ENCODE measurements around the gene KCNQ2.

The KCNQ2 gene

DNA sequence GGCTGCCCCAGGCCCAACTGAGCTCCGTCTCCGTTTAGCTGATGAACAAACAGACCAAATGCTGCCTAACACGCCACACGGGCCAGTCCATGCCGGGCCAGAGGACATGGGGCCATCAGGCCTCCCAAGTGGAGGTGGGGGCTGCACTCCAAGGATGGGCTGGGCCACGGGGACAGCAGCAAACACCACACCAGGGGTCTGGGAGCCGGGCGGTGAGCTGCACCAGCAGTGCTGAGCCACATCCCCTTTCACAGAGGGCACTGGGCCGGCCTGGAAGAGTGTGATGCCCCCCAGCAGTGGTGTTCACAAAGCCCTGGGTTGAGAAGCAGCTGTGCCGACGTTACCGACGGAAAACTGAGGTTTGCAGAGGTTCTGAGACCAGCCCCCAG is 2.7 kb downstream of the KCNQ2 start:
- Histone ChIP-seq H3K4me2 (ENCODE audit: insufficient read depth, low read length) (no peak overlapping the region), H2AFZ (ENCODE audit: low read depth, low read length) (no peak overlapping the region), H3K27me3 (ENCODE audit: insufficient read depth, low read length, poor library complexity) (no peaks in the 10 kb centered on the region), H3K4me3 (ENCODE audit: low read depth in 1 of 2, low read length in 2 of 2) (no peak overlapping the region), H3K36me3 (ENCODE audit: insufficient read depth, low read length) (no peaks in the 10 kb centered on the region), H3K27ac (ENCODE audit: low read length) (no peak overlapping the region), H4K20me1 (ENCODE audit: insufficient read depth, low read length) (peaks cover 18% of the 10 kb centered on the region), H3K9ac (ENCODE audit: low read depth, low read length) (no peak overlapping the region), H3K4me1 (ENCODE audit: insufficient read depth, low read length) (no peaks in the 10 kb centered on the region), H3K79me2 (ENCODE audit: insufficient read depth, low read length) (no peaks in the 10 kb centered on the region), H3K9me3 (ENCODE audit: insufficient read depth, low read length, severe bottlenecking) (no peaks in the 10 kb centered on the region)
- ATAC-seq (ENCODE audit: insufficient read depth, low read depth) = no peak
- TF ChIP-seq CTCF (IDR thresholded peaks at IDR 0.05; ENCODE audit: borderline replicate concordance, extremely low read depth, low read length, poor library complexity, severe bottlenecking) (no peak), EZH2 (IDR thresholded peaks at IDR 0.05; ENCODE audit: borderline replicate concordance, low read depth, low read length, severe bottlenecking) (no peak)
- DNase-seq = no peak

DNA sequence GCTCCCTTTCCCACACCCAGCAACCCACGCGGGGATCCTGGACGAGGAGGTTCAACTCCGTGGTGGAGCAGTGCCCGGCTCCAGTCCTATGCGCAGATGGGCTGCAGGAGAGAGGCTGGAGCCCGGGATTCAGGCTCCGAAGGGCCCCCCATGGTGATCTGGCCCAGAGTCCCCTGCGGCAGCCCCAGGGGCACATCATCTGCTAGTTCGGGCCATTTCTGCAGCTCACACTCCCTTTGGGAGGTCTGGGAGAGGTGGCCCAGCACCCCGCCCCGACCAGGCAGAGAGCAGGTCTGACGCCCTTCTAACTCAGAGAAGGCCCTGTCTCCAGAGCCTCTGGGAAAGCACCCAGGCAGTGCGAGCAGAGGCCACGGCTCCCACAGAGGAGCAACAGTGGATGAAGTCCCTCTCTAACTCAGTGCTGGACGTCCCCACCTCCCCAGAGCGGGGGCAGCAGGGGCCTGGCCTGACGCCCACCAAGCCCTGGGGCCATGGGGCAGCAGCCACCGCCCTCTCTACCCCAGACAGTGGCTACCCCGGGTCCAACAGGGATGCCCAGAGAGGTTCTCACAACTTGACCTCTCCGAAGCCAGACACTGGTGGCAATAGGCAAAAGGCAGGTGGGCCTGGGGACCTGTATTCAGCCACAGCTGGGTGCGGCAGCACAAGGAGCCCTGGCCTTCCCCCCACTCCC is 3.3 kb downstream of the KCNQ2 start:
- Histone ChIP-seq H3K4me1 (ENCODE audit: insufficient read depth, low read length) (no peaks in the 10 kb centered on the region), H3K9me3 (ENCODE audit: insufficient read depth, low read length, severe bottlenecking) (no peaks in the 10 kb centered on the region), H3K36me3 (ENCODE audit: insufficient read depth, low read length) (no peaks in the 10 kb centered on the region), H3K27ac (ENCODE audit: low read length) (no peak overlapping the region), H3K27me3 (ENCODE audit: insufficient read depth, low read length, poor library complexity) (no peaks in the 10 kb centered on the region), H2AFZ (ENCODE audit: low read depth, low read length) (no peak overlapping the region), H3K4me2 (ENCODE audit: insufficient read depth, low read length) (no peak overlapping the region), H3K4me3 (ENCODE audit: low read depth in 1 of 2, low read length in 2 of 2) (no peak overlapping the region), H3K79me2 (ENCODE audit: insufficient read depth, low read length) (no peaks in the 10 kb centered on the region), H3K9ac (ENCODE audit: low read depth, low read length) (no peak overlapping the region), H4K20me1 (ENCODE audit: insufficient read depth, low read length) (peaks cover 22% of the 10 kb centered on the region)
- ATAC-seq (ENCODE audit: insufficient read depth, low read depth) (no peak), DNase-seq (no peak)
- TF ChIP-seq CTCF (IDR thresholded peaks at IDR 0.05; ENCODE audit: borderline replicate concordance, extremely low read depth, low read length, poor library complexity, severe bottlenecking) (no peak), EZH2 (IDR thresholded peaks at IDR 0.05; ENCODE audit: borderline replicate concordance, low read depth, low read length, severe bottlenecking) (no peak)

DNA sequence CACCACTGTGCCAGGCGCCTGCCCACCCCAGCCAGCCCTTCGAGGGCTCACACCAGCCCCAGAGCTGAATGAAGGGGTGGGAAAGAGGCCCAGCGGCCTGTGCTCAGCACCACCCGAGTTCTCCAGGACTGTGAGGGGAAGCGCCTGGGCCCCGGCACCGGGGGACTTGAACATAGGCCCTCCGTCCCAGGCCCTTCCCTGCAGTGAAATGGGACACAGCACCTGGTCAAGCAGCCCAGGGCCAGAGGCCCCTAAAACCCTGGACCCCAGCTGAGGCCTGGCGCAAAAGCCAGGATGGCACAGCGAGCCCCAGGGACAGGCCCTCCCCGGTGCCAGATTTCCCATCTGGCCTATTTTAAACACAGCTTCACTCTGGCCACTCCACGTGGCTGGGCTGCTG is 4.0 kb downstream of the KCNQ2 start:
- H3K27ac ChIP-seq (ENCODE audit: low read length) = no peak overlapping the region
- no peak overlapping the region for H3K4me2 ChIP-seq (ENCODE audit: insufficient read depth, low read length)
- H4K20me1 ChIP-seq (ENCODE audit: insufficient read depth, low read length) = peaks cover 23% of the 10 kb centered on the region
- DNase-seq (no peak), ATAC-seq (ENCODE audit: insufficient read depth, low read depth) (no peak)
- no peaks in the 10 kb centered on the region for H3K79me2 ChIP-seq (ENCODE audit: insufficient read depth, low read length)
- no peaks in the 10 kb centered on the region for H3K36me3 ChIP-seq (ENCODE audit: insufficient read depth, low read length)
- H3K4me3 ChIP-seq (ENCODE audit: low read depth in 1 of 2, low read length in 2 of 2) = no peak overlapping the region
- H3K9ac ChIP-seq (ENCODE audit: low read depth, low read length) = no peak overlapping the region
- H3K9me3 ChIP-seq (ENCODE audit: insufficient read depth, low read length, severe bottlenecking) = no peaks in the 10 kb centered on the region
- no peak overlapping the region for H2AFZ ChIP-seq (ENCODE audit: low read depth, low read length)
- H3K27me3 ChIP-seq (ENCODE audit: insufficient read depth, low read length, poor library complexity) = no peaks in the 10 kb centered on the region
- H3K4me1 ChIP-seq (ENCODE audit: insufficient read depth, low read length) = no peaks in the 10 kb centered on the region
- TF ChIP-seq CTCF (IDR thresholded peaks at IDR 0.05; ENCODE audit: borderline replicate concordance, extremely low read depth, low read length, poor library complexity, severe bottlenecking) (no peak), EZH2 (IDR thresholded peaks at IDR 0.05; ENCODE audit: borderline replicate concordance, low read depth, low read length, severe bottlenecking) (no peak)

All from DND-41 (cell line).